Hepatocyte (in vitro differentiated cells): ENCODE results near the gene ZC3H8. TPM values are rescaled to one million over a fixed set of nuclear protein-coding genes. Genes with fewer than 3 reads are reported as not detected.

ENCODE experiments used
- DNase-seq: peaks from one replicate; pipeline ENCODE4 v3.0.0-alpha.2; 2016; ENCODE audit warnings: low spot score
- H2AFZ ChIP-seq: fragments of 200-600 bp; sonication (generic); 2 replicates; pipeline ENCODE4 v1.6.0; 2016; ENCODE audit warnings: antibody characterized with exemption, mild to moderate bottlenecking
- H3K27ac ChIP-seq: fragments of 200-600 bp; sonication (generic); 2 replicates; pipeline ENCODE4 v1.5.1; 2016; ENCODE audit warnings: mild to moderate bottlenecking
- H3K27me3 ChIP-seq: fragments of 200-600 bp; sonication (generic); 2 replicates; pipeline ENCODE4 v1.6.1; 2016
- H3K36me3 ChIP-seq: fragments of 200-600 bp; sonication (generic); replicated peaks from 2 replicates; pipeline ENCODE4 v1.5.1; 2016; ENCODE audit warnings: low read depth; ENCODE audit not compliant: insufficient read depth
- H3K4me1 ChIP-seq: fragments of 200-600 bp; sonication (generic); 2 replicates; pipeline ENCODE4 v1.5.1; 2016; ENCODE audit warnings: mild to moderate bottlenecking, moderate library complexity; ENCODE audit not compliant: insufficient read depth
- H3K4me2 ChIP-seq: fragments of 200-600 bp; sonication (generic); 2 replicates; pipeline ENCODE4 v1.6.0; 2016
- H3K4me3 ChIP-seq: fragments of 200-600 bp; sonication (generic); 2 replicates; pipeline ENCODE4 v1.5.1; 2016; ENCODE audit warnings: mild to moderate bottlenecking
- H3K79me2 ChIP-seq: fragments of 200-600 bp; sonication (generic); 2 replicates; pipeline ENCODE4 v1.6.0; 2017; ENCODE audit warnings: mild to moderate bottlenecking
- H3K9me2 ChIP-seq: fragments of 200-600 bp; sonication (generic); replicated peaks from 2 replicates; pipeline ENCODE4 v1.6.0; 2017; ENCODE audit warnings: mild to moderate bottlenecking; ENCODE audit not compliant: insufficient read depth
- H3K9me3 ChIP-seq: fragments of 200-600 bp; sonication (generic); 2 replicates; pipeline ENCODE4 v1.5.1; 2016; ENCODE audit warnings: low read depth, mild to moderate bottlenecking
- H4K20me1 ChIP-seq: fragments of 200-600 bp; sonication (generic); 2 replicates; pipeline ENCODE4 v1.6.0; 2016; ENCODE audit warnings: mild to moderate bottlenecking; ENCODE audit not compliant: insufficient read depth, poor library complexity, severe bottlenecking
- CTCF ChIP-seq: fragments of 200-600 bp; sonication (generic); IDR thresholded peaks from 2 replicates; pipeline ENCODE4 v1.5.1; 2016; ENCODE audit warnings: antibody characterized with exemption, mild to moderate bottlenecking; ENCODE audit not compliant: poor library complexity
- EZH2 ChIP-seq: fragments of 200-600 bp; sonication (generic); IDR thresholded peaks from 2 replicates; pipeline ENCODE4 v1.6.1; 2016; ENCODE audit warnings: antibody characterized with exemption, mild to moderate bottlenecking, borderline replicate concordance
- EZH2phosphoT487 ChIP-seq: fragments of 200-600 bp; sonication (generic); IDR thresholded peaks from one replicate; pipeline ENCODE4 v1.6.1; 2018; ENCODE audit warnings: antibody characterized with exemption, mild to moderate bottlenecking, low read depth, moderate library complexity; ENCODE audit not compliant: unreplicated experiment, severe bottlenecking
- WGBS: methylation state at CpG from one replicate; pipeline ENCODE4 v1.1.6; 2016; ENCODE audit warnings: low lambda C conversion rate; ENCODE audit errors: missing lambda C conversion rate; 5-methylcytosine and 5-hydroxymethylcytosine counted together
- polyA plus RNA-seq: library from polyadenylated mRNA; unstranded; fragments of >200 nt; fragmentation: Nextera tagmentation; extraction: Ambion mirVana; gene quantifications from 2 replicates; pipeline ENCODE4 v1.2.1, GENCODE V29; 2016
- total RNA-seq: library from RNA; depleted of rRNA; stranded (reverse); fragments of >200 nt; gene quantifications from 2 replicates; pipeline ENCODE4 v1.2.3, GENCODE V29; 2014

The ZC3H8 gene
- total and polyA plus RNA-seq, 2 experiments from 2014 or later: 13.6 to 17.5 TPM

GRCh38 chr2:112201696-112202430 lies 53.0 kb downstream of the ZC3H8 start:
- no peak for DNase-seq
- no peaks in the 10 kb centered on the region for H3K9me2 ChIP-seq
- H3K27me3 ChIP-seq: no peaks in the 10 kb centered on the region
- no peaks in the 10 kb centered on the region for H3K9me3 ChIP-seq
- no peaks in the 10 kb centered on the region for H4K20me1 ChIP-seq
- H3K36me3 ChIP-seq: no peaks in the 10 kb centered on the region
- H2AFZ ChIP-seq: no peak overlapping the region
- H3K79me2 ChIP-seq: no peaks in the 10 kb centered on the region
- no peak overlapping the region for H3K27ac ChIP-seq
- H3K4me2 ChIP-seq: no peak overlapping the region
- WGBS: 82% methylated on average over 3 of the region's 3 CpGs
- no peak overlapping the region for H3K4me3 ChIP-seq
- H3K4me1 ChIP-seq: no peaks in the 10 kb centered on the region
- no peak for TF ChIP-seq EZH2phosphoT487

- no peaks in the 10 kb centered on the region for H3K79me2 ChIP-seq
- H3K4me1 ChIP-seq: no peaks in the 10 kb centered on the region
- no peaks in the 10 kb centered on the region for H3K27me3 ChIP-seq
- H3K27ac ChIP-seq: no peak overlapping the region
- 87% methylated on average over 3 of the region's 3 CpGs for WGBS
- no peaks in the 10 kb centered on the region for H3K9me3 ChIP-seq
- no peaks in the 10 kb centered on the region for H4K20me1 ChIP-seq
- TF ChIP-seq EZH2phosphoT487: no peak
- TF ChIP-seq CTCF: no peak
- no peak for TF ChIP-seq EZH2
- H3K4me3 ChIP-seq: no peak overlapping the region
- no peaks in the 10 kb centered on the region for H3K9me2 ChIP-seq
- no peak for DNase-seq
- no peaks in the 10 kb centered on the region for H3K36me3 ChIP-seq
- H2AFZ ChIP-seq: no peak overlapping the region
- no peak overlapping the region for H3K4me2 ChIP-seq
Observed at GRCh38 chr2:112199188-112199587, 55.7 kb downstream of the ZC3H8 start.

GRCh38 chr2:112198780-112199179 lies 56.1 kb downstream of the ZC3H8 start:
- no peaks in the 10 kb centered on the region for H3K27me3 ChIP-seq
- no peaks in the 10 kb centered on the region for H3K9me2 ChIP-seq
- H3K9me3 ChIP-seq: no peaks in the 10 kb centered on the region
- TF ChIP-seq EZH2phosphoT487 (no peak), EZH2 (no peak), CTCF (no peak)
- DNase-seq: no peak
- no peaks in the 10 kb centered on the region for H3K4me1 ChIP-seq
- H3K4me3 ChIP-seq: no peak overlapping the region
- H3K36me3 ChIP-seq: no peaks in the 10 kb centered on the region
- no peaks in the 10 kb centered on the region for H4K20me1 ChIP-seq
- H2AFZ ChIP-seq: no peak overlapping the region
- no peak overlapping the region for H3K27ac ChIP-seq
- no peaks in the 10 kb centered on the region for H3K79me2 ChIP-seq
- no peak overlapping the region for H3K4me2 ChIP-seq

GRCh38 chr2:112197868-112198267 lies 57.0 kb downstream of the ZC3H8 start:
- TF ChIP-seq EZH2phosphoT487 (no peak), EZH2 (no peak), CTCF (no peak)
- Histone ChIP-seq H2AFZ (no peak overlapping the region), H3K27me3 (no peaks in the 10 kb centered on the region), H3K27ac (no peak overlapping the region), H3K9me2 (no peaks in the 10 kb centered on the region), H3K9me3 (no peaks in the 10 kb centered on the region), H3K4me1 (no peaks in the 10 kb centered on the region), H4K20me1 (no peaks in the 10 kb centered on the region), H3K4me2 (no peak overlapping the region), H3K36me3 (no peaks in the 10 kb centered on the region), H3K79me2 (no peaks in the 10 kb centered on the region), H3K4me3 (no peak overlapping the region)
- WGBS: 15% methylated on average over 1 of the region's 1 CpG
- no peak for DNase-seq
